Hepatocyte (in vitro differentiated cells): Measurements from ENCODE around the gene DDC. TPM values are rescaled to one million over a fixed set of nuclear protein-coding genes. Genes with fewer than 3 reads are reported as not detected.

Experiments used
- DNase-seq: peaks from one replicate; pipeline ENCODE4 v3.0.0-alpha.2; 2016; ENCODE audit warnings: low spot score
- H2AFZ ChIP-seq: fragments of 200-600 bp; sonication (generic); 2 replicates; pipeline ENCODE4 v1.6.0; 2016; ENCODE audit warnings: antibody characterized with exemption, mild to moderate bottlenecking
- H3K27ac ChIP-seq: fragments of 200-600 bp; sonication (generic); 2 replicates; pipeline ENCODE4 v1.5.1; 2016; ENCODE audit warnings: mild to moderate bottlenecking
- H3K27me3 ChIP-seq: fragments of 200-600 bp; sonication (generic); 2 replicates; pipeline ENCODE4 v1.6.1; 2016
- H3K36me3 ChIP-seq: fragments of 200-600 bp; sonication (generic); replicated peaks from 2 replicates; pipeline ENCODE4 v1.5.1; 2016; ENCODE audit warnings: low read depth; ENCODE audit not compliant: insufficient read depth
- H3K4me1 ChIP-seq: fragments of 200-600 bp; sonication (generic); 2 replicates; pipeline ENCODE4 v1.5.1; 2016; ENCODE audit warnings: mild to moderate bottlenecking, moderate library complexity; ENCODE audit not compliant: insufficient read depth
- H3K4me2 ChIP-seq: fragments of 200-600 bp; sonication (generic); 2 replicates; pipeline ENCODE4 v1.6.0; 2016
- H3K4me3 ChIP-seq: fragments of 200-600 bp; sonication (generic); 2 replicates; pipeline ENCODE4 v1.5.1; 2016; ENCODE audit warnings: mild to moderate bottlenecking
- H3K79me2 ChIP-seq: fragments of 200-600 bp; sonication (generic); 2 replicates; pipeline ENCODE4 v1.6.0; 2017; ENCODE audit warnings: mild to moderate bottlenecking
- H3K9me2 ChIP-seq: fragments of 200-600 bp; sonication (generic); replicated peaks from 2 replicates; pipeline ENCODE4 v1.6.0; 2017; ENCODE audit warnings: mild to moderate bottlenecking; ENCODE audit not compliant: insufficient read depth
- H3K9me3 ChIP-seq: fragments of 200-600 bp; sonication (generic); 2 replicates; pipeline ENCODE4 v1.5.1; 2016; ENCODE audit warnings: low read depth, mild to moderate bottlenecking
- H4K20me1 ChIP-seq: fragments of 200-600 bp; sonication (generic); 2 replicates; pipeline ENCODE4 v1.6.0; 2016; ENCODE audit warnings: mild to moderate bottlenecking; ENCODE audit not compliant: insufficient read depth, poor library complexity, severe bottlenecking
- CTCF ChIP-seq: fragments of 200-600 bp; sonication (generic); IDR thresholded peaks from 2 replicates; pipeline ENCODE4 v1.5.1; 2016; ENCODE audit warnings: antibody characterized with exemption, mild to moderate bottlenecking; ENCODE audit not compliant: poor library complexity
- EZH2 ChIP-seq: fragments of 200-600 bp; sonication (generic); IDR thresholded peaks from 2 replicates; pipeline ENCODE4 v1.6.1; 2016; ENCODE audit warnings: antibody characterized with exemption, mild to moderate bottlenecking, borderline replicate concordance
- EZH2phosphoT487 ChIP-seq: fragments of 200-600 bp; sonication (generic); IDR thresholded peaks from one replicate; pipeline ENCODE4 v1.6.1; 2018; ENCODE audit warnings: antibody characterized with exemption, mild to moderate bottlenecking, low read depth, moderate library complexity; ENCODE audit not compliant: unreplicated experiment, severe bottlenecking
- WGBS: methylation state at CpG from one replicate; pipeline ENCODE4 v1.1.6; 2016; ENCODE audit warnings: low lambda C conversion rate; ENCODE audit errors: missing lambda C conversion rate; 5-methylcytosine and 5-hydroxymethylcytosine counted together
- polyA plus RNA-seq: library from polyadenylated mRNA; unstranded; fragments of >200 nt; fragmentation: Nextera tagmentation; extraction: Ambion mirVana; gene quantifications from 2 replicates; pipeline ENCODE4 v1.2.1, GENCODE V29; 2016
- total RNA-seq: library from RNA; depleted of rRNA; stranded (reverse); fragments of >200 nt; gene quantifications from 2 replicates; pipeline ENCODE4 v1.2.3, GENCODE V29; 2014

Gene DDC
- total and polyA plus RNA-seq, 2 experiments from 2014 or later: 42.4 to 56.1 TPM

- no peaks in the 10 kb centered on the region for H3K27me3 ChIP-seq
- H3K79me2 ChIP-seq: no peaks in the 10 kb centered on the region
- no peaks in the 10 kb centered on the region for H3K4me1 ChIP-seq
- H4K20me1 ChIP-seq: no peaks in the 10 kb centered on the region
- H3K36me3 ChIP-seq: no peaks in the 10 kb centered on the region
- H3K4me3 ChIP-seq: no peak overlapping the region
- WGBS: 98% methylated on average over 13 of the region's 13 CpGs
- H3K9me2 ChIP-seq: no peaks in the 10 kb centered on the region
- no peak for DNase-seq
- no peak overlapping the region for H2AFZ ChIP-seq
- TF ChIP-seq EZH2phosphoT487: no peak
- no peak for TF ChIP-seq EZH2
- TF ChIP-seq CTCF: no peak
- H3K9me3 ChIP-seq: no peaks in the 10 kb centered on the region
- no peak overlapping the region for H3K27ac ChIP-seq
- no peak overlapping the region for H3K4me2 ChIP-seq
These were observed 39.9 kb upstream of the DDC start for GRCh38 chr7:50605059-50605458.

GRCh38 chr7:50603287-50603686 lies 38.1 kb upstream of the DDC start:
- H3K9me2 ChIP-seq: no peaks in the 10 kb centered on the region
- H3K36me3 ChIP-seq: no peaks in the 10 kb centered on the region
- no peak overlapping the region for H3K27ac ChIP-seq
- no peak for DNase-seq
- H3K9me3 ChIP-seq: no peaks in the 10 kb centered on the region
- no peak overlapping the region for H2AFZ ChIP-seq
- H3K27me3 ChIP-seq: no peaks in the 10 kb centered on the region
- H4K20me1 ChIP-seq: no peaks in the 10 kb centered on the region
- no peaks in the 10 kb centered on the region for H3K79me2 ChIP-seq
- TF ChIP-seq CTCF (no peak), EZH2 (no peak), EZH2phosphoT487 (no peak)
- no peak overlapping the region for H3K4me3 ChIP-seq
- WGBS: 91% methylated on average over 7 of the region's 7 CpGs
- no peak overlapping the region for H3K4me2 ChIP-seq
- no peaks in the 10 kb centered on the region for H3K4me1 ChIP-seq

- H3K27me3 ChIP-seq: no peaks in the 10 kb centered on the region
- TF ChIP-seq CTCF (no peak), EZH2phosphoT487 (no peak), EZH2 (no peak)
- no peak for DNase-seq
- H3K4me1 ChIP-seq: no peaks in the 10 kb centered on the region
- no peak overlapping the region for H2AFZ ChIP-seq
- no peaks in the 10 kb centered on the region for H4K20me1 ChIP-seq
- no peak overlapping the region for H3K27ac ChIP-seq
- WGBS: 73% methylated on average over 12 of the region's 12 CpGs
- H3K4me2 ChIP-seq: no peak overlapping the region
- H3K79me2 ChIP-seq: no peaks in the 10 kb centered on the region
- H3K9me2 ChIP-seq: no peaks in the 10 kb centered on the region
- H3K9me3 ChIP-seq: no peaks in the 10 kb centered on the region
- no peaks in the 10 kb centered on the region for H3K36me3 ChIP-seq
- no peak overlapping the region for H3K4me3 ChIP-seq
These were observed 34.2 kb upstream of the DDC start for GRCh38 chr7:50599385-50599784.
